Neural progenitor cell (in vitro differentiated cells): ENCODE measurements around the gene SLC25A48. TPM values are rescaled to one million over a fixed set of nuclear protein-coding genes. Genes with fewer than 3 reads are reported as not detected.

Experiments used
- DNase-seq: peaks from one replicate; pipeline ENCODE4 v3.0.0-alpha.2; 2016; ENCODE audit warnings: low spot score
- H2AFZ ChIP-seq: fragments of 200-600 bp; sonication (generic); replicated peaks from 2 replicates; pipeline ENCODE4 v1.6.1; 2016; ENCODE audit warnings: antibody characterized with exemption
- H3F3A ChIP-seq: fragments of 200-600 bp; sonication (generic); 2 replicates; pipeline ENCODE4 v1.6.1; 2016; ENCODE audit warnings: antibody characterized with exemption, low read depth
- H3K27ac ChIP-seq: fragments of 200-600 bp; sonication (generic); 2 replicates; pipeline ENCODE4 v1.5.1; 2016; ENCODE audit warnings: mild to moderate bottlenecking
- H3K27me3 ChIP-seq: fragments of 200-600 bp; sonication (generic); 2 replicates; pipeline ENCODE4 v1.6.1; 2016; ENCODE audit warnings: mild to moderate bottlenecking, moderate library complexity
- H3K36me3 ChIP-seq: fragments of 200-600 bp; sonication (generic); 2 replicates; pipeline ENCODE4 v1.5.1; 2016
- H3K4me1 ChIP-seq: fragments of 200-600 bp; sonication (generic); 2 replicates; pipeline ENCODE4 v1.6.1; 2016; ENCODE audit warnings: mixed run types
- H3K4me2 ChIP-seq: fragments of 200-600 bp; sonication (generic); 2 replicates; pipeline ENCODE4 v1.6.1; 2016
- H3K4me3 ChIP-seq: fragments of 200-600 bp; sonication (generic); 2 replicates; pipeline ENCODE4 v1.5.1; 2016
- H3K79me2 ChIP-seq: fragments of 200-600 bp; sonication (generic); 2 replicates; pipeline ENCODE4 v1.6.1; 2016; ENCODE audit warnings: low read depth
- H3K9ac ChIP-seq: fragments of 200-600 bp; sonication (generic); 2 replicates; pipeline ENCODE4 v1.6.1; 2016
- H3K9me3 ChIP-seq: fragments of 200-600 bp; sonication (generic); 2 replicates; pipeline ENCODE4 v1.5.1; 2016; ENCODE audit warnings: low read depth
- H4K20me1 ChIP-seq: fragments of 200-600 bp; sonication (generic); 2 replicates; pipeline ENCODE4 v1.6.1; 2016; ENCODE audit warnings: low read depth
- H3K27ac Mint-ChIP-seq: 3 replicates; pipeline ENCODE4 v1.8.0; 2021; ENCODE audit warnings: mixed read lengths
- H3K27me3 Mint-ChIP-seq: 2 replicates; pipeline ENCODE4 v1.8.0; 2022; ENCODE audit warnings: low read depth, mild to moderate bottlenecking, inconsistent platforms, moderate library complexity, mixed read lengths; ENCODE audit not compliant: insufficient read depth
- H3K36me3 Mint-ChIP-seq: 3 replicates; pipeline ENCODE4 v1.8.0; 2021; ENCODE audit warnings: mixed read lengths
- H3K4me1 Mint-ChIP-seq: 3 replicates; pipeline ENCODE4 v1.8.0; 2021; ENCODE audit warnings: mixed read lengths
- H3K4me3 Mint-ChIP-seq: 3 replicates; pipeline ENCODE4 v1.8.0; 2021; ENCODE audit warnings: mild to moderate bottlenecking, moderate library complexity, mixed read lengths
- H3K9me3 Mint-ChIP-seq: 3 replicates; pipeline ENCODE4 v1.8.0; 2020; ENCODE audit warnings: mixed read lengths
- EZH2 ChIP-seq: fragments of 200-600 bp; sonication (generic); IDR thresholded peaks from 2 replicates; pipeline ENCODE4 v1.6.1; 2017; ENCODE audit warnings: antibody characterized with exemption, mild to moderate bottlenecking, moderate library complexity
- EZH2phosphoT487 ChIP-seq: fragments of 200-600 bp; sonication (generic); IDR thresholded peaks from 2 replicates; pipeline ENCODE4 v1.6.1; 2017; ENCODE audit warnings: antibody characterized with exemption
- total RNA-seq: library from RNA; depleted of rRNA; stranded (reverse); fragments of >200 nt; gene quantifications from 2 replicates; pipeline ENCODE4 v1.2.3, GENCODE V29; 2015; ENCODE audit warnings: low replicate concordance
- TF ChIP-seq, protein P1 (sequence below): fragments of 200-600 bp; sonication (generic); IDR thresholded peaks from 2 replicates; pipeline ENCODE4 v1.5.1; 2017; ENCODE audit warnings: antibody characterized with exemption, mild to moderate bottlenecking

SLC25A48 gene
- total RNA-seq, 1 donor from 2014 or later, result not detected

DNA sequence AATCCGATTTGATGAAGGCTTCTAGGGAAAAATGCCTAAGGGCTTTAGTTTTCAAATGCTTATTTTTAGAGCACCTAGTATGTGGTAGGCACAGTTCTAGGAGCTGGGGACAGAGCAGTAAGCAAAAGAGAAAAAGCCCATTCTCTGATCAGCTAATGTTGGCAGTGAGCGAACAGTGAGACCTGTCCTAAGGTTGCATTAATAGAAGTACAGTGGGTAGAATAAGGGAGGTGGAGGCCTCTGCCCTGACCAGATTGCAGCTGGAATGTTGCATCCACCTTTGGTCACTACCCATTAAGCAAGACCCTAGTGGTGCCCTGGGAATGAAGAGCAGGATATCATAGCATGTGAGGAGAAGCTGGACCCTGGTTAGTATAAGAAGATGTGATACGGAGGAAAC lies 41.1 kb downstream of the SLC25A48 start:
- H3K27me3 Mint-ChIP-seq, result peaks cover 6% of the 10 kb centered on the region
- TF ChIP-seq EZH2 (no peak), EZH2phosphoT487 (no peak)
- TF ChIP-seq, protein P1, sequence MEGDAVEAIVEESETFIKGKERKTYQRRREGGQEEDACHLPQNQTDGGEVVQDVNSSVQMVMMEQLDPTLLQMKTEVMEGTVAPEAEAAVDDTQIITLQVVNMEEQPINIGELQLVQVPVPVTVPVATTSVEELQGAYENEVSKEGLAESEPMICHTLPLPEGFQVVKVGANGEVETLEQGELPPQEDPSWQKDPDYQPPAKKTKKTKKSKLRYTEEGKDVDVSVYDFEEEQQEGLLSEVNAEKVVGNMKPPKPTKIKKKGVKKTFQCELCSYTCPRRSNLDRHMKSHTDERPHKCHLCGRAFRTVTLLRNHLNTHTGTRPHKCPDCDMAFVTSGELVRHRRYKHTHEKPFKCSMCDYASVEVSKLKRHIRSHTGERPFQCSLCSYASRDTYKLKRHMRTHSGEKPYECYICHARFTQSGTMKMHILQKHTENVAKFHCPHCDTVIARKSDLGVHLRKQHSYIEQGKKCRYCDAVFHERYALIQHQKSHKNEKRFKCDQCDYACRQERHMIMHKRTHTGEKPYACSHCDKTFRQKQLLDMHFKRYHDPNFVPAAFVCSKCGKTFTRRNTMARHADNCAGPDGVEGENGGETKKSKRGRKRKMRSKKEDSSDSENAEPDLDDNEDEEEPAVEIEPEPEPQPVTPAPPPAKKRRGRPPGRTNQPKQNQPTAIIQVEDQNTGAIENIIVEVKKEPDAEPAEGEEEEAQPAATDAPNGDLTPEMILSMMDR, result no peak
- Histone ChIP-seq H3F3A (no peaks in the 10 kb centered on the region), H3K27ac (no peak overlapping the region), H3K4me1 (no peaks in the 10 kb centered on the region), H3K4me3 (no peak overlapping the region), H3K36me3 (no peaks in the 10 kb centered on the region), H4K20me1 (no peaks in the 10 kb centered on the region), H3K9me3 (no peaks in the 10 kb centered on the region), H3K9ac (no peak overlapping the region), H3K79me2 (no peaks in the 10 kb centered on the region), H3K4me2 (no peak overlapping the region), H3K27me3 (no peaks in the 10 kb centered on the region), H2AFZ (no peak overlapping the region)
- H3K4me1 Mint-ChIP-seq, result peaks cover 2% of the 10 kb centered on the region
- H3K4me3 Mint-ChIP-seq, result no peak overlapping the region
- DNase-seq, result no peak
- H3K9me3 Mint-ChIP-seq, result no peaks in the 10 kb centered on the region
- no peak overlapping the region for H3K27ac Mint-ChIP-seq
- H3K36me3 Mint-ChIP-seq, result no peaks in the 10 kb centered on the region

DNA sequence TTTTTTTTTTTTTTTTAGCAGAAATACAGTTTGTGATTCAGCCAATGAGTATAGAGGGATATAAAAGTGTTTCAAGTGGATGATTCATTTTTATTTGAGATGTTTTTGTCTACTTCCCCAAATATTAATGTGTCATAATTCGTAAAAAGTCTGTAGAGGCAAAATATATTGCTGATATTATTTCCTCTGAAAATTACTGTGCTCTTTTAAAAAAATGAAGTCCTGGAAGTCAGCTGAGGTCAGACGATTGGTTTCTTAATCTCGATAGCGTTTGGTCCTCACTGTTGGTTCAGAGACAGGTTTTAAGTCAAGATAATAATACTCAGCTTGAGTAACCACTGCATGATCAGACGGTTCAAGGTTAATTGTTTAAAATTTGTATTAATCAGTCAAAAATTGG lies 41.7 kb downstream of the SLC25A48 start:
- peaks cover 2% of the 10 kb centered on the region for H3K4me1 Mint-ChIP-seq
- H2AFZ ChIP-seq, result no peak overlapping the region
- no peak for TF ChIP-seq EZH2phosphoT487
- TF ChIP-seq, protein P1, result no peak
- TF ChIP-seq EZH2, result no peak
- no peak overlapping the region for H3K4me2 ChIP-seq
- no peaks in the 10 kb centered on the region for H3K4me1 ChIP-seq
- no peaks in the 10 kb centered on the region for H3K27me3 ChIP-seq
- no peak overlapping the region for H3K9ac ChIP-seq
- no peak overlapping the region for H3K4me3 Mint-ChIP-seq
- peaks cover 6% of the 10 kb centered on the region for H3K27me3 Mint-ChIP-seq
- no peaks in the 10 kb centered on the region for H4K20me1 ChIP-seq
- no peak overlapping the region for H3K27ac ChIP-seq
- no peaks in the 10 kb centered on the region for H3F3A ChIP-seq
- DNase-seq, result no peak
- no peaks in the 10 kb centered on the region for H3K9me3 ChIP-seq
- no peaks in the 10 kb centered on the region for H3K36me3 ChIP-seq
- H3K4me3 ChIP-seq, result no peak overlapping the region
- no peaks in the 10 kb centered on the region for H3K9me3 Mint-ChIP-seq
- no peak overlapping the region for H3K27ac Mint-ChIP-seq
- H3K36me3 Mint-ChIP-seq, result no peaks in the 10 kb centered on the region
- H3K79me2 ChIP-seq, result no peaks in the 10 kb centered on the region

DNA sequence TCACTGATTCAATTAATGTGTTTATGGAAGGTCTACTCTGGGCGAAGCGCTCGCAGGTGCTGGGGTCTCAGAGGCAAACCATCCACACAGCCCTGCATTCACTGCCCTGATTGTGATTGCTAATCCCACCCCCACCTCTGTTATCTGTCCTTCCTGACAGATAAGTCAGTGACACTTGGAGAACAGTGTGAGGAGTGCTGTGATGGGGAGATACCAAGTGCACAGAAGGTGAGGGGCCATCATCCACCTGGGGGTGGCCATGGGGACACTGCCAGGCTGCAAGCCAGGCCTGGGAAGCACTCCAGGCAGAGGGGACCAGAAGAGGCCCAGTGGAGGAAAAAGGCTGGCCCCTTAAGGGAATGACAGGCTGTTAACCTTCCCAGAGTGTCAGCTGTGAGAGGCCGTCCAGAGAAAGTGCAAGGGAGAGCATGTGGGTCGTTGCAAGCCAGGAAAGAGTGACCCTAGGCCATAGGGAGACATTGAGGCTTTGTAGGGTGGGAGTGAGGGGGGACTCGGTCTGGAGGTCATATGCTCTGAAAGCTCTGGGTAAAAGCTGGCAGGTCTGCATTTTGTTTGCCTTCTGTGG lies 43.2 kb downstream of the SLC25A48 start:
- H3K9ac ChIP-seq, result no peak overlapping the region
- TF ChIP-seq EZH2, result no peak
- TF ChIP-seq, protein P1, result no peak
- TF ChIP-seq EZH2phosphoT487, result no peak
- no peaks in the 10 kb centered on the region for H3K36me3 ChIP-seq
- Mint-ChIP-seq H3K9me3 (no peaks in the 10 kb centered on the region), H3K36me3 (no peaks in the 10 kb centered on the region), H3K4me1 (peaks cover 2% of the 10 kb centered on the region), H3K27me3 (peaks cover 5% of the 10 kb centered on the region), H3K27ac (peak overlapping the region; percentile 60), H3K4me3 (no peak overlapping the region)
- no peak overlapping the region for H2AFZ ChIP-seq
- no peaks in the 10 kb centered on the region for H3K79me2 ChIP-seq
- no peaks in the 10 kb centered on the region for H3K4me1 ChIP-seq
- H3K4me2 ChIP-seq, result no peak overlapping the region
- no peaks in the 10 kb centered on the region for H3K27me3 ChIP-seq
- no peaks in the 10 kb centered on the region for H4K20me1 ChIP-seq
- H3K27ac ChIP-seq, result no peak overlapping the region
- no peaks in the 10 kb centered on the region for H3K9me3 ChIP-seq
- DNase-seq, result no peak
- no peaks in the 10 kb centered on the region for H3F3A ChIP-seq
- no peak overlapping the region for H3K4me3 ChIP-seq
